DMS114 treated with DMSO at 0.1 percent for 48 hours (cell line): Measurements from ENCODE around the gene GSX1.

ENCODE experiments used
- DNase-seq: peaks from one replicate; lab custom pipeline; 2025; ENCODE audit not compliant: unreplicated experiment; lab: John Stamatoyannopoulos, UW

The GSX1 gene

DNA sequence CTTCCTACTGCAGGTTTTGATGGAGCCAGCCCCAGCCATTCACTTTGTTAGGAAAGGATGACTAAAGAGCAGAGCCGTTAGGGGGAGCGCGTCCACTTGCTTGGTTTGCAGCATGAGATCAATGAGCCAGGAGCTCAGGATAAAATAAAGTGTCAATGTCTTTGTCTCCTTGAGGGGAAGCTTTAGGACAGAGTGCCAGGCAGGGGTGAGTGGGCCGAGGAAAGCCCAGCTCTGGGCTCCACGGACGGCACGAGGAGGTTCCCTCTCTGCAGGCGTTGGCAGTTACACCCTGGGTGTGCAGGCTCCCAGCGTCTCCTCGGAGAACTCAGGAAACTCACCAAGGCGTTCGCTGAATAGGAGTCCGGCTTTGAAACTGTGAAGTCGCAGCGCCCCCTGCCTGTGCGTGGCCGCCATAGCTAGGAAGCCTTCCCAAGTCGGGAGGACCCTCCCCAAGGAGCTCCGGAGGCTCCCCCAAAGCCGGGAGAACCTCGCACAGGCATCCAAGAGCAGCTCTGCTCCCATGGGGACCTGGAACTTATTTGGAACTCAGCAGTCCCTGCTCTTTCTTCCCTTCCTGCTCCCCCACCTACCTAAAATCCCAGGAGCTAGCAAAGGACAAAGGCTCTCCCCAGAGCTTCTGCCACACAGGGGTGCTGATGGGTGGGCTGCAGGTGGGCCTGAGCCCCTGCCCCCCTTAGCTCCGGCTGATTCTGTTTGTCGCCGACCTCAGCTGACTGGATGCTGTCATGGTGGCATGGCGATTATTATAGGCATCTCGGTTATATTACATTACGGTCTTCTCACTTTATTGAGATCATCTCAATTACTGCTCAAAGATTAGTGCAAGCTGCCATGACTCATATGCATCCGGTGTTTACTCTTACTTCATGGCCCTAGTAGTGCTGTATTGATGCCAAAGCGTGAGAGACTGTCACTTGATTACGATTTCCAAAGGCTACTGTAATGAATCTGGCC is 34.4 kb downstream of the GSX1 start:
- peak; percentile 76 for DNase-seq

GRCh38 chr13:27827646-27828045 is 35.4 kb downstream of the GSX1 start:
- DNase-seq = no peak

DNA sequence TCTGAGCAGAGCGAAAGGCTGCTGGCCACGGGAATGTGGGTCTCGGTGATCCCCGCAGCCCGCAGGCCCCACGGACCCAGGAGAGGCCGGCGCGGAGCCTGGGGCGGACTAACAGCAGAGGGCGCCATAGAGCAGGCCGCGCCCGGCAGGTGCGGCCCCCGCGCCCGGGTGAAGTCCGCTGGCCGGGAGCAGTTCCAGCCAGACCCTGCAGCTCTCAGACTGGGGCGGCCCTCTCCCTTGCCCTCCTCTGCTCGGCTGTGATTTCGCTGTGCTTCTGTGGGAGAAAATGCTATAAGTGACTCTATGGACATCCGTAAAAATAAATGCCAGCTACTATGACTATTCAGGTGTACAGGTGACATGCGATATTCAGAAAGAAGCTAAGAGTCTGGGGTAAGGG is 37.7 kb downstream of the GSX1 start:
- no peak for DNase-seq

GRCh38 chr13:27833206-27833605 is 40.9 kb downstream of the GSX1 start:
- no peak for DNase-seq

- DNase-seq = no peak
These were observed 41.8 kb downstream of the GSX1 start for GRCh38 chr13:27834095-27834494.

DNA sequence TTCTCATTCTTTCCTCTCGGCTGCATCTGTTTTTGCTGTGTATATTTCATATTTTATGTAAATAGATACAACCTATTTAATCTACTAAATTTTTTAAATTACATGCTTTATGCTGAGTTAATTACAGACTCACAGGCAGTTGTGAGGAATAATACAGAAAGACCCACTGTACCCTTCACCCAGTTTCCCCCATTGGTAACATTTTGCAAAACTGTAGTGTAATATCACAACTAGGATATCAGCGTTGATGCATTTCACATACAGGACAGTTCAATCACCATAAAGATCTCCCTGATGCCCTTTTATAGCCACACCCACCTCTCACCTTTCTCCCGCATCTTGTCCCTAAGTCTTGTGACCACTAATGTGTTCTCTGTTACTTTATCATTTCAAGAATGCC is 43.5 kb downstream of the GSX1 start:
- DNase-seq = no peak

DNA sequence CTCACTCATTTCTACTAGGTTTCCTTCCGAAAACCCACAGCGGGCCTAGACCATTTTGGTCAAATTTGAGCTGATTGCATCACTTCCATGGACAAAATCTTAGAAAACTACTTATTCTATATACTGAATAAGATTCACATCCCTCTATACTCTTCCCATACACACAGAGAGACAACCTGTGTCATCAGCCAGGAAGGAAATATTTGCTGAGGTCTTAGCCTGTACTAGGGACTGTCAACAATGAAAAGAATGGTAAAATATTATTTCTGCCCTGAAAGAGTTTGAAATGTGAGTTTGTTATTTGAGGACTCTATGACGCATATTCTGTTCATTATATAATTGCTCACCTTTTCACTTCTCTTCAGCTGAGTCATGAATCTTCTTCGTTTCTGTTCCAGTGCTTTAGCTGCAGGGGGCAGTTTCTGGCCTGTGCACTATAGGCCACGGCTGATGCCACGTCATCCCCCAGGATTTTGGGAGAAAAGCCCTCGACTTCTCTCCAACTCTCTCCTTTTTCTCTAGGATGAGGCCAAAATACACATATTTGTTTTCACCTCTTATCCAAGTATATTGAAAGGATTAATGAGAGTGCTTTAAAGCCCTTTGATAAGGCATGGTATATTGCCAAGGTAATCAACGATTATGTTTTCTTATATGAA is 47.7 kb downstream of the GSX1 start:
- DNase-seq = no peak

DNA sequence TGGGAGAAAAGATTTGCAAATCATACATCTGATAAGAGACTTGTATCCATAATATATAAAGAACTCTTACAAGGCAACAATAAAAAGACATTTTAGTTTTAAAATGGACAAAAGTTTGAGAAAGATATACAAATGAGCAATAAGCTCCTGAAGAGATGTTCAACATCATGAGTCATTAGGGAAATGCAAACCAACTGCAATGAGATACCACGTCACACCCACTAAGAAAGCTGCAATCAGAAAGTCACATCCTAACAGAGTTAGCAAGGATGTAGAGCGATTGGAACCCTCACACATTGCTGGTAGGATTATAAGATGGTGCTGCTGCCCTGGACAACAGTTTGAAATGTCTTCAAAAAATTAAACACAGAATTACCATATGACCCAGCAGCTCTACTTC is 50.3 kb downstream of the GSX1 start:
- no peak for DNase-seq
